HepG2 (cell line): ENCODE data around the gene RPS8. TPM values are rescaled to one million over a fixed set of nuclear protein-coding genes. Genes with fewer than 3 reads are reported as not detected.

ENCODE experiments used
- ATF2 ChIP-seq: sonication (generic); formaldehyde crosslinking; IDR thresholded peaks from 2 replicates; pipeline ENCODE4 v1.4.0; 2020; ENCODE audit warnings: missing genetic modification reagents
- CBFB ChIP-seq: sonication (generic); formaldehyde crosslinking; IDR thresholded peaks from 2 replicates; pipeline ENCODE4 v1.4.0; 2020; ENCODE audit warnings: missing genetic modification reagents
- ESRRA ChIP-seq: sonication (generic); formaldehyde crosslinking; IDR thresholded peaks from 2 replicates; pipeline ENCODE4 v1.5.1; 2020; ENCODE audit warnings: mild to moderate bottlenecking, low read depth, missing genetic modification reagents
- HMG20B ChIP-seq: conservative IDR thresholded peaks from 2 replicates; pipeline ENCODE4 v1.6.1; 2016; ENCODE audit warnings: missing genetic modification reagents, missing compliant biosample characterization
- KLF12 ChIP-seq: sonication (generic); formaldehyde crosslinking; IDR thresholded peaks from 2 replicates; pipeline ENCODE4 v1.4.0; 2020; ENCODE audit warnings: missing genetic modification reagents, borderline replicate concordance
- MYC ChIP-seq: sonication (generic); formaldehyde crosslinking; IDR thresholded peaks from 2 replicates; pipeline ENCODE4 v1.9.0; 2021; ENCODE audit warnings: missing genetic modification reagents, borderline replicate concordance
- RARA ChIP-seq: IDR thresholded peaks from 2 replicates; pipeline ENCODE4 v1.6.1; 2016; ENCODE audit warnings: missing genetic modification reagents, missing compliant biosample characterization
- SIN3B ChIP-seq: fragments of 150-350 bp; IDR thresholded peaks from 2 replicates; pipeline ENCODE4 v1.6.1; 2014; ENCODE audit warnings: low read length
- ZBTB40 ChIP-seq, 2 experiments: fragments of 450-650 bp in 1 of 2; sonication (generic) in 1 of 2; formaldehyde crosslinking in 1 of 2; IDR thresholded peaks; 2 replicates each; pipeline versions ENCODE4 v1.6.1 to v1.8.0; 2016 to 2022; ENCODE audit warnings: antibody characterized with exemption in 1 of 2, mild to moderate bottlenecking in 1 of 2, missing genetic modification reagents in 1 of 2
- ZBTB7B ChIP-seq: sonication (generic); formaldehyde crosslinking; IDR thresholded peaks from 2 replicates; pipeline ENCODE4 v1.4.0; 2020; ENCODE audit warnings: missing genetic modification reagents
- ZNF234 ChIP-seq: sonication (generic); formaldehyde crosslinking; conservative IDR thresholded peaks from 2 replicates; pipeline ENCODE4 v1.5.1; 2020; ENCODE audit warnings: mild to moderate bottlenecking, missing genetic modification reagents
- ZNF275 ChIP-seq: sonication (generic); formaldehyde crosslinking; IDR thresholded peaks from 2 replicates; pipeline ENCODE4 v1.8.0; 2022; ENCODE audit warnings: missing genetic modification reagents, mild to moderate bottlenecking, inconsistent platforms, borderline replicate concordance
- ZNF326 ChIP-seq: sonication (generic); formaldehyde crosslinking; IDR thresholded peaks from 2 replicates; pipeline ENCODE4 v1.4.0; 2020; ENCODE audit warnings: missing genetic modification reagents, borderline replicate concordance
- ZNF605 ChIP-seq: sonication (generic); formaldehyde crosslinking; IDR thresholded peaks from 2 replicates; pipeline ENCODE4 v1.8.0; 2022; ENCODE audit warnings: mild to moderate bottlenecking, missing genetic modification reagents
- ZNF724P ChIP-seq: sonication (generic); formaldehyde crosslinking; IDR thresholded peaks from 2 replicates; pipeline ENCODE4 v1.8.0; 2022; ENCODE audit warnings: missing genetic modification reagents, borderline replicate concordance
- ZNF790 ChIP-seq: sonication (generic); formaldehyde crosslinking; IDR thresholded peaks from 2 replicates; pipeline ENCODE4 v1.8.0; 2022; ENCODE audit warnings: missing genetic modification reagents, mild to moderate bottlenecking, borderline replicate concordance
- ZSCAN9 ChIP-seq: IDR thresholded peaks from 2 replicates; pipeline ENCODE4 v1.6.1; 2016; ENCODE audit warnings: borderline replicate concordance
- polyA plus RNA-seq, 8 experiments: library from polyadenylated mRNA; depleted of rRNA in 3 of 8; stranded (reverse) in 7 of 8; unstranded in 1 of 8; fragments of >200 nt; fragmentation: Illumina TruSeq in 4 of 8; extraction: Trizol in 4 of 8; gene quantifications; 2 replicates each; pipeline versions ENCODE4 v1.2.1 to v1.2.3, GENCODE V29; 2011 to 2016; ENCODE audit warnings: low read depth in 4 of 8, missing spikeins in 1 of 8, mixed read lengths in 1 of 8; ENCODE audit not compliant: insufficient read depth in 1 of 8
- total RNA-seq, 5 experiments: library from RNA; depleted of rRNA; stranded (reverse); fragments of >200 nt; fragmentation: Illumina TruSeq; extraction: Trizol; gene quantifications; 2 replicates each; pipeline ENCODE4 v1.2.3, GENCODE V29; 2016; ENCODE audit warnings: low read depth in 1 of 5

The RPS8 gene
- total and polyA plus RNA-seq, 2 of the 13 experiments (the other 11 are each of a cell fraction or from before 2014, with no cell fraction given), result 2,628 to 2,822 TPM

GRCh38 chr1:44775078-44775929 lies at the start of gene RPS8 (continued):
- TF ChIP-seq ATF2 (CRISPR knock-in tag) (peak; percentile 72), ZBTB40 (IDR thresholded peaks at IDR 0.05) (no peak), ZBTB40 (CRISPR knock-in tag; IDR thresholded peaks at IDR 0.05) (peak; percentile 41; the same call in 1 of the 2 replicates), ESRRA (no peak; the same call in 1 of the 2 replicates), SIN3B (peak; percentile 50; the same call in 1 of the 2 replicates), ZNF724P (CRISPR knock-in tag) (no peak), ZSCAN9 (no peak; the same call in 1 of the 2 replicates), HMG20B (no peak; the same call in 1 of the 2 replicates), ZNF275 (CRISPR knock-in tag) (0 out of 2 replicates have a peak, but pooled peaks have one; percentile 65), ZNF326 (CRISPR knock-in tag) (no peak), ZNF790 (CRISPR knock-in tag) (no peak), RARA (CRISPR knock-in tag) (peak; percentile 66), ZBTB7B (CRISPR knock-in tag) (peak; percentile 98), ZNF234 (CRISPR knock-in tag) (peak; percentile 88), CBFB (CRISPR knock-in tag) (peak; percentile 98), MYC (peak; percentile 97), ZNF605 (CRISPR knock-in tag) (peak; percentile 92), KLF12 (peak; percentile 92)
